GM12873 (cell line): ENCODE measurements around the gene MIGA2.

ENCODE experiments used
- TF ChIP-seq, protein P1 (sequence below): IDR thresholded peaks from 2 replicates; pipeline ENCODE4 v1.5.1; 2012; ENCODE audit warnings: low read depth, mild to moderate bottlenecking, moderate library complexity, low read length, control low read depth; ENCODE audit not compliant: insufficient read depth; ENCODE audit errors: missing control alignments

MIGA2 gene

DNA sequence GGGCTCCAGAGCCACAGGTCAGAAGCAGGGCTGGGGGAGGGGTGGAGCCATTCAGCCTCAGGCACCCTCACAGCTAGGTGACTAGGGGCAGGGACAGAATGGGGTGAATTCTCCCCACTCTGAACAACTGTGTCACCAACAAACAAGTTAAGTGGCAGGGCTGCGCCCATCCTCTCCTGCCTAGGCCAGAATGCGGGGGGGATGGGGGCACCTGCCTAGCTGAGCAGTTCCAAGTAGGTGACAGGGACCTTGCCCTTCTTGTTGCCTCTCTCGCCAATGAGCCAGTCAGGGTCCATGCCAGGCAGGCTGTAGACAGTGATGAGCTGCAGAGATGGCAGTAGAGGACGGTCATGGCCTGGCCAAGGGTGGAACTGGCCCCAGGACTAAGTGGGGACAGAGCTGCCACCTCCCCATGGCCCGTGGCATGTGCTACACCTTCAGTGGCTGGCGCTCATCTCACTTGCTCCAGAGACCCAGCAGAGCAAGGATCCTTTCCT lies 27.9 kb upstream of the MIGA2 start:
- TF ChIP-seq, protein P1, sequence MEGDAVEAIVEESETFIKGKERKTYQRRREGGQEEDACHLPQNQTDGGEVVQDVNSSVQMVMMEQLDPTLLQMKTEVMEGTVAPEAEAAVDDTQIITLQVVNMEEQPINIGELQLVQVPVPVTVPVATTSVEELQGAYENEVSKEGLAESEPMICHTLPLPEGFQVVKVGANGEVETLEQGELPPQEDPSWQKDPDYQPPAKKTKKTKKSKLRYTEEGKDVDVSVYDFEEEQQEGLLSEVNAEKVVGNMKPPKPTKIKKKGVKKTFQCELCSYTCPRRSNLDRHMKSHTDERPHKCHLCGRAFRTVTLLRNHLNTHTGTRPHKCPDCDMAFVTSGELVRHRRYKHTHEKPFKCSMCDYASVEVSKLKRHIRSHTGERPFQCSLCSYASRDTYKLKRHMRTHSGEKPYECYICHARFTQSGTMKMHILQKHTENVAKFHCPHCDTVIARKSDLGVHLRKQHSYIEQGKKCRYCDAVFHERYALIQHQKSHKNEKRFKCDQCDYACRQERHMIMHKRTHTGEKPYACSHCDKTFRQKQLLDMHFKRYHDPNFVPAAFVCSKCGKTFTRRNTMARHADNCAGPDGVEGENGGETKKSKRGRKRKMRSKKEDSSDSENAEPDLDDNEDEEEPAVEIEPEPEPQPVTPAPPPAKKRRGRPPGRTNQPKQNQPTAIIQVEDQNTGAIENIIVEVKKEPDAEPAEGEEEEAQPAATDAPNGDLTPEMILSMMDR = no peak

DNA sequence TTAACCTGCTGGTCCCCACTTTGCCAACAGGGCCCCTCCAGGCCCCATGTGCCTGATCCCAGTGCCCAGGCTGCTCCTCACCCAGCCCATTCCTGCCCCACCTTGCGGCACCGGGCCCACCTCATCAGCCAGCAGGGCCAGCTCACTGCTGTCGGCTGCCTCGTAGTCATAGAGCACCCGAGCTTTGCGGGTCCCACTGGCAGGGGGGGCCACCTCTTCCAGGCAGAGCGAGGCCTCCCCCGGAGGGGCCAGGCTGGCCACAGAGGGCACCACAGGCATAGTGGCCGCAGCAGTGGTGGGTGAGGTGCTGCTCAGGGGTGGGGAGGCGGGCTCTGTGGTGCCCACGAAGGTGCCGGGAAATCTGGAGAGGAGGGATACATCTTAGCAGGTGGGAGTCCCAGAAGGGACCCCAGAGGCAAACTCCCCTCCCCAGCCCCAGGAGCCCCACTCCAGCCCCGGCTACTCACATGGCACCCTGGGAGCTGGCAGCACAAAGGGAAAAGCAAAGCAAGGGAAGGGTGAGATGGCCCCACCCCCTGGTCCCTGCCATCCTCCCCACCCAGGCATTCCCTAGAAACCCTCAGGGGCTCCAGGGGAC lies 27.3 kb upstream of the MIGA2 start:
- TF ChIP-seq, protein P1 = no peak

DNA sequence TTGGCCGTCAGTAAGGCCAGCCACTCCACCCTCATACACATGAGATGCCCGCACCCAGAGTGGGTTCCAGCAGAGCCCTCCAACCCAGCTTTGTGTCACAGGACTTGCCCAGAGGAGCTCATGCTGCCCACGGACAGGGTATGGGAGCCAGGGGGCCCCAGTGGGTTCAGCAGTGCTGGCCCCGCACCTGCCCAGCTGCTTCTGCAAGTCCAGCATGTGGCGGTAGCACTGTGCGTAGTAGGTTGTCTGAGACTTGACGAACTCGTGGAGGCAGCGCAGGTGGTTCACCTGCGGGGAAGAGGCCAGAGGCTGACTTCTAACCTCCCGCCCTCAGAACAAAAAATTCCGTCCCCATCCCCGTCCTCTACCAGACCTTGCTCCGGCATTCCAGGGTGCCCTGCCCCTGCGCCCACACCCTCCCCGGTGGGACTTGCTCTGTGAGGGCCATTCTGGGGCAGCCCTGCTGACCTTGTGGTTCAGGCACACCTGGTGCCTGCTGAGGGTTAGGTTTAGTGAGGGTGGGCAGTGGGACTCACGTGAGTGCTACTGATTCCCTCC lies 26.8 kb upstream of the MIGA2 start:
- TF ChIP-seq, protein P1 = no peak

DNA sequence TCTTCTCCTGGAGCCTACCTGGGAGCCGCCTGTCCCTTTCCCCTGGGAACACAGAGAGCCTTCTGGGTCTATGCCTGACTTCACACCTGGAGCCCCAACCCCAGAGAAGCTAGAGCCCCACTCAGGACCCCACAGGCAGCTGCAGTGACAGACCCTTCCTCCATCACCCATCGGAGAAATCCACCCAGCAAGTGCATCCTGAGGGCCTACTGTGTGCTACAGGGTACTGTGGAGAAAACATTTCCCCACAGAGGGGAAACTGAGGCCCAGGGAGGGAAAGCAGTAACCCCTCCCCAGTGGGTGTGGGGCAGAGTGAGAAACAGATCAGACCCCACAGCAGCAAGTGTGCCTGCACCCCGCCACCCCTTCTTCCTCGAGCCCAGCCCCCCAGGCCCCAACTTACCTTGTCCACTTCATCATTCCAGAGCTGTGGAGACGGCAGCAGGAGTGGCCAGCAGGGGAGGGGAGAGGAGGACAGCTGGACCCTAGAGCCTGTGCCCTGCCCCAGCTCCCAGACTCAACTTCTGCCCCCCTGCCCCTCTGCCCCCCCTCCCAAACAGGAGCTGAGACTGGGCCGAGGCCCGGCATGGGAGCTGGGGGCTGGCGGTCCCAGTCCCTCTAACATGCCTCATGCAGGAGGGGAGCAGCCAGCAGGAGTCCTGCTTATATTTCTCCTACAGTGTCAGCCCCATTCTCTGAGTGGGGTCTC lies 26.0 kb upstream of the MIGA2 start:
- TF ChIP-seq, protein P1 = no peak

DNA sequence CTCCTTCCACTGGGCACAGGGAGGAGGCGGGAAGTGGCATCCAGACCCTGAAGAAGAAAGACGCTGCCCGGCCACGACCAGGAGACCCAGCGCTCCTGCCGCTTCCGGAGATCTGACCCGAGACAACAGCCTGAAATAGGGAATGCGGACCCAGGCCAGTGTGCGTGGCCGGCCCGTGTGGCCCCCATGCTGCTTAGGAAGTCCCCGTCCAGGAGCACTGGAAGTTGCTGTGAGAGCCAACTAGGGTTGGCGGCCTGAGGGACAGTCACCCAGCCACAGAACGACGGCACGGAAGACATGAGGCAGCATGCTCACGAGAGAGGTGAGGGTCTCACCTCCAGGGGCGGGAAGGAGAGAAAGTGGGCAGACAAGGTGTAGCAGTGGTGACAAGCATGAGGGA lies 25.3 kb upstream of the MIGA2 start:
- TF ChIP-seq, protein P1 = no peak

DNA sequence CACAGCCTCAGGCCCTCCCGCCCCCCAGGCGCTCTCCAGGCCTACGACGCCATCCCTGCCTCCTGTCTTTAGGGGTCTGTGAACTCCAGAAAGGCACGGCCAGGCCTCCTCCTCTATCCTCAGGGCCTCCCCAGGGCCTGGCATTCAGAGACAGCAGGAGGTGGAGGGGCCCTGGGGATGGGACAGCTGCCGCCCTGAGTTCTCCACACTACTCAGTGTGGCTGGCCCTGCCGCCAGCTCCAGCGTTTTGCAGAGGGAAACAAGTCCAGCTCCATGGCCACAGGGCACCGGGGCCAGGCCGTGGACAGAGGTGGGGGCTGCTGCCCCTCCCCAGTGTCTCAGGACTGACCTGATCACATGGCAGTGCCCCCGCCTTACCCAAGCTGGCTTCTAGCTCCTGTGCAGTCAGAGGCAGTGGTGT lies 24.7 kb upstream of the MIGA2 start:
- TF ChIP-seq, protein P1 = no peak

DNA sequence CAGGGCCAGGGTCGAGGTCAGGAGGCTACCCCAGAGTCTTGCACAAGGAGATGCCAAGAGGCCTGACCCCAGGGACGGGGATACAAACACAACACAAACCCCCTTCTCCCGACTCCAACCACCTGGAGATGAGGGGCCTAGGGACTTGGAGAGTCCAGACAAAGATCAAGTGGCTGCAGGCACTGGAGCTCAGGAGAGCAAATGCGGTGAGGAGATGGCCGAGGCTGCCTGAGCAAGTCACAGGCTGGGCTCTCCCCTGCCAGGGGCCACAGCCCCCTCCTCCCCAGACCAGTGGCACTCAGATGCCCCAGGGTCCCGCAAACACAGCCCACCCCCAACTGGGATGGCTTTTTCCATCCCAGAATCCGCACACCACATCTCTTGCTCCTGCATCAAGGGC lies 24.1 kb upstream of the MIGA2 start:
- TF ChIP-seq, protein P1 = no peak
